ENCODE results near the gene NRSN2. TPM values are rescaled to one million over a fixed set of nuclear protein-coding genes. Genes with fewer than 3 reads are reported as not detected.

The NRSN2 gene
- total RNA-seq, 6 experiments from 2014 or later: 61.1 to 76.6 (median 65.4) TPM

DNA sequence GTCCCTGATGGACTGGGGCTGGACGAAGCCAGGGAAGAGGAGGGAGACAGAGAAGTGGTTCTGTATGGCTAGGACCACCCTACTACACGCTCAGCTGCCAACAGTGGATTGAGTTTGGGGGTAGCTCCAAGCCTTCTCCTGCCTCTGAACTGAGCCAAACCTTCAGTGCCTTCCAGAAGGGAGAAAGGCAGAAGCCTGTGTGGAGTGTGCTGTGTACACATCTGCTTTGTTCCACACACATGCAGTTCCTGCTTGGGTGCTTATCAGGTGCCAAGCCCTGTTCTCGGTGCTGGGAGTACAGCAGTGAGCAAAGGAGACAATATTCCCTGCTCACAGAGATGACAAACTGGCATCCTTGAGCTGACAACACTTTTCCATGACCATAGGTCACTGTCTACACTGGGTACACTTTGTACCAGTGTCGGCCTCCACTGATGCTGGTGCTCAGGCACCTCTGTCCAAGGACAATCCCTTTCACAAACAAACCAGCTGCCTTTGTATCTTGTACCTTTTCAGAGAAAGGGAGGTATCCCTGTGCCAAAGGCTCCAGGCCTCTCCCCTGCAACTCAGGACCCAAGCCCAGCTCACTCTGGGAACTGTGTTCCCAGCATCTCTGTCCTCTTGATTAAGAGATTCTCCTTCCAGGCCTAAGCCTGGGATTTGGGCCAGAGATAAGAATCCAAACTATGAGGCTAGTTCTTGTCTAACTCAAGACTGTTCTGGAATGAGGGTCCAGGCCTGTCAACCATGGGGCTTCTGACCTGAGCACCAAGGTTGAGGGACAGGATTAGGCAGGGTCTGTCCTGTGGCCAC is 49.9 kb downstream of the NRSN2 start:
- DNase-seq: no peak
- peaks cover 4% of the 10 kb centered on the region for H3K4me1 Mint-ChIP-seq (ENCODE audit: low read depth)
- no peaks in the 10 kb centered on the region for H3K36me3 Mint-ChIP-seq (ENCODE audit: low read depth)
- H3K27ac Mint-ChIP-seq: no peak overlapping the region
- H3K27me3 Mint-ChIP-seq (ENCODE audit: insufficient read depth): no peaks in the 10 kb centered on the region
- H3K9me3 Mint-ChIP-seq: no peaks in the 10 kb centered on the region
- no peak overlapping the region for H3K4me3 Mint-ChIP-seq
- TF ChIP-seq, protein P1, sequence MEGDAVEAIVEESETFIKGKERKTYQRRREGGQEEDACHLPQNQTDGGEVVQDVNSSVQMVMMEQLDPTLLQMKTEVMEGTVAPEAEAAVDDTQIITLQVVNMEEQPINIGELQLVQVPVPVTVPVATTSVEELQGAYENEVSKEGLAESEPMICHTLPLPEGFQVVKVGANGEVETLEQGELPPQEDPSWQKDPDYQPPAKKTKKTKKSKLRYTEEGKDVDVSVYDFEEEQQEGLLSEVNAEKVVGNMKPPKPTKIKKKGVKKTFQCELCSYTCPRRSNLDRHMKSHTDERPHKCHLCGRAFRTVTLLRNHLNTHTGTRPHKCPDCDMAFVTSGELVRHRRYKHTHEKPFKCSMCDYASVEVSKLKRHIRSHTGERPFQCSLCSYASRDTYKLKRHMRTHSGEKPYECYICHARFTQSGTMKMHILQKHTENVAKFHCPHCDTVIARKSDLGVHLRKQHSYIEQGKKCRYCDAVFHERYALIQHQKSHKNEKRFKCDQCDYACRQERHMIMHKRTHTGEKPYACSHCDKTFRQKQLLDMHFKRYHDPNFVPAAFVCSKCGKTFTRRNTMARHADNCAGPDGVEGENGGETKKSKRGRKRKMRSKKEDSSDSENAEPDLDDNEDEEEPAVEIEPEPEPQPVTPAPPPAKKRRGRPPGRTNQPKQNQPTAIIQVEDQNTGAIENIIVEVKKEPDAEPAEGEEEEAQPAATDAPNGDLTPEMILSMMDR (IDR thresholded peaks at IDR 0.05): no peak

DNA sequence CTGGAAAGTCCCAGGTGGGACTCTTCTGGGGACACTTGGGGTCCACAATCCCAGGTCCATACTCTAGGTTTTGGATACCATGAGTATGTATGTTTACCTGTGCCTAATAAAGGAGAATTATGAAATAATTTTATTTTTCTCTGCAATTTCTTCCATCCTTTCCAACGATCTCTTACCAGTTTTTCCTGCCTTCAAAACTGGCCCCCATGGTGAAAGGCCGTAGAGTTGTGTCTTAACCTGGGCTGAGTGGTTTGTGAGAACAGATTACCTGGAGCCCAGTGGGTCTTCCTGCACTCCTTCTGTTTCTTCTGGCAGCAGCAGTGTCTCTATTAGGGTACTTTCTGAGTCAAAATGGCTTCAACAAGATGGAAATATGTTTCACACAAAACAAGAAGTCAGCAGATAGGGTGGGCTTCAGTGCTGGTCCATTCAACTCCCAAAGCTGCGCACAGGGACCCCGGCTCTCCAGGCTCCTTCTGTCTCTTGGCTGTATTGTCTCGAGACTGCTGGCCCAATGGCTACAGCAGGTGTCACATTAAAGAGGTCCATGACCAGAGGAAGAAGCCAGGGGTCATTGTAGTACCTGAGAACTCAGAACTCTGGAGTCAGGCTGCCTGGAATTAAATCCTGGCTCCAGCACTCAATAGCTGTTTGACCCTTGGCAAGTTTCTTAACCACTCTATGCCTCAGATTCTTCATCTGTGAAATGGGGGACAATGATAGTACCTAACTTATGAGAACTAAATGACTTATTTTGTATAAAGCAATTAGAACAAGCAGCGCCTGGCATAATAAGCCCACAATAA is 50.7 kb downstream of the NRSN2 start:
- H3K27ac Mint-ChIP-seq: no peak overlapping the region
- no peaks in the 10 kb centered on the region for H3K9me3 Mint-ChIP-seq
- H3K27me3 Mint-ChIP-seq (ENCODE audit: insufficient read depth): no peaks in the 10 kb centered on the region
- no peak for DNase-seq
- no peak overlapping the region for H3K4me3 Mint-ChIP-seq
- peaks cover 7% of the 10 kb centered on the region for H3K4me1 Mint-ChIP-seq (ENCODE audit: low read depth)
- H3K36me3 Mint-ChIP-seq (ENCODE audit: low read depth): no peaks in the 10 kb centered on the region
- TF ChIP-seq, protein P1 (IDR thresholded peaks at IDR 0.05): no peak

DNA sequence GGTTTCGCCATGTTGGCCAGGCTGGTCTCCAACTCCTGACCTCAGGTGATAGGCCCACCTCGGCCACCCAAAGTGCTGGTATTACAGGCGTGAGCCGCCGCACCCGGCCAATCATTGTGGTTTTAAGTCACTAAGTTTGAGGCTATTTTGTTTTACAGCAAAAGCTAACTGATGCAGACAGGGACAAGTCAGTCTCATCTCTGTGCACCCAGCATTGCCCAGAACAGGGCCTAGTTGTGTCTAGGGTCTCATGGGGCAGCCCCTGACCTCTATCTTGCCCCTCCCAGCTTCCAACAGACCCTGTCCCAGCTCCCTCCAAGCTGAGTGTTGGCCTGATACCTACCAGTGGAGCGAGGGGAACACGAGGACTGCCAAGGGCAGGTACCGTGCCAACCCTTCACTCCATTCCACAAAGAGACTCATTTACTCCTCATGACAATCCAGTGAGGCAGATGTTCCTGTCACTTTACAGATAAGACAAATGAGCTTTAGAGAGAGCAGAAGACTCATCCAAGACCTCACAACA is 52.3 kb downstream of the NRSN2 start:
- Mint-ChIP-seq H3K27ac (no peak overlapping the region), H3K36me3 (ENCODE audit: low read depth) (no peaks in the 10 kb centered on the region)

DNA sequence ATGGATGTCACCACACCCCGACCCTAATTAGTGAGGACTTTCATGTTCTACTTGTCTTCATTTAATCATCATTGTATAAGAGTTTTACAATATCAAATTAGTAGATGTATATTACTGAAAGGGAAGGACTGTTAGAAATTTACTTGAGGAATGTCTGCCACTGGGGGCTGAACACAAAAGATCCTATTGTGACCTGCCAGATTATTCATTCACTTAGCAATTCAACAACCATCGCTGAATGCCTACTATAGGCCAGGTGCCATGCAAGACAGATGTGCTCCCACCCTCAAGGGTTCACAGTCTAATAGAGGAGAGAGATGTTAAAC is 53.2 kb downstream of the NRSN2 start:
- Mint-ChIP-seq H3K36me3 (ENCODE audit: low read depth) (no peaks in the 10 kb centered on the region), H3K4me3 (no peak overlapping the region), H3K27me3 (ENCODE audit: insufficient read depth) (no peaks in the 10 kb centered on the region), H3K27ac (no peak overlapping the region), H3K9me3 (no peaks in the 10 kb centered on the region), H3K4me1 (ENCODE audit: low read depth) (peaks cover 7% of the 10 kb centered on the region)
- TF ChIP-seq, protein P1 (IDR thresholded peaks at IDR 0.05): no peak
- no peak for DNase-seq

More for the DNA sequence above, 52.3 kb downstream of the NRSN2 start:
- Mint-ChIP-seq H3K4me3 (no peak overlapping the region), H3K4me1 (ENCODE audit: low read depth) (peaks cover 7% of the 10 kb centered on the region), H3K27me3 (ENCODE audit: insufficient read depth) (no peaks in the 10 kb centered on the region), H3K9me3 (no peaks in the 10 kb centered on the region)
- TF ChIP-seq, protein P1 (IDR thresholded peaks at IDR 0.05): no peak
- DNase-seq: no peak

DNA sequence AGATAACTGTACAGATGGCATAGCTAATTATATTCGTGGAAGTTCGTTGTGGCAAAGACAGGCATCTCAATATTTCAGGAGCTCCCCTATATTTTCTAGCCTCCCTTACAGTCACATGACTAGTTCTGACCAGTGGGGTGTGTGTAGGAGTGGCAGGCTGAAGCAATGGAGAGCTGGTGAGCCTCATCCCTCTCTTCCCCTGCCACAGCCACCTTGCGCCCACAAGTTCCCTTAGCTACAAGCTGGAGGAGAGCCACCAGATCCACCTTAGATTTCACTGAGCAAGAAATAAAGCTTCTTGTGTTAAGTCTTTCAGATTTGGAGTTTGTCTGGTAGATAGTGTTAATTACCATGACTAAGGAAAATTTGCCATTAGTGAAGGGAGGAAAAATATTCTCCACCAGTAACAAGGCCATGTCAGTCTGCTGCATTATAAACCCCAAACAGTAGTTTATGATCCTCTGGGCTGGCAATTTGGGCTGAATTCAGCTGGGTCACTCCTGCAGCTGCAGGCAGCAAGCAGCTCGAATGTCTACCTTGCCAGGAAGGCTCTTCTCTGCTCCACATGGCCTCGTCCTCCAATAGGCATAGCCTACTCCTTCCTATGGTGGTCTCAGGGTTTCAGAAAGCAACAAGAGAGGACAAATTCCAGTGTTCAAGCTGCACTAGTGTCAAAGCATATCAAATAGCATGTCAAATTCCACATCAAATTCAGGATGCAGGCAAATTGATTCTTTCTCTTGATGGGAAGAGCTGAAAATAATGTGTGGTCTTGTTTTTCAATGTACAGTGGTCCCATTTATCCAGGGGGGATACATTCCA is 53.8 kb downstream of the NRSN2 start:
- DNase-seq: no peak
- Mint-ChIP-seq H3K4me1 (ENCODE audit: low read depth) (peaks cover 7% of the 10 kb centered on the region), H3K9me3 (no peaks in the 10 kb centered on the region), H3K27me3 (ENCODE audit: insufficient read depth) (no peaks in the 10 kb centered on the region; the same call in 1 of the 2 replicates), H3K36me3 (ENCODE audit: low read depth) (no peaks in the 10 kb centered on the region), H3K4me3 (no peak overlapping the region), H3K27ac (no peak overlapping the region)
- TF ChIP-seq, protein P1 (IDR thresholded peaks at IDR 0.05): no peak
